HL-60/S4 (cell line): ENCODE results near the gene HIF1A.

Experiments used
- in situ Hi-C: fragments of 300-500 bp; cut with MboI; formaldehyde crosslinking; loops from 2 replicates; pipeline ENCODE4 v1.14.3; 2022; ENCODE audit warnings: low sequenced_read_pairs

HIF1A gene

DNA sequence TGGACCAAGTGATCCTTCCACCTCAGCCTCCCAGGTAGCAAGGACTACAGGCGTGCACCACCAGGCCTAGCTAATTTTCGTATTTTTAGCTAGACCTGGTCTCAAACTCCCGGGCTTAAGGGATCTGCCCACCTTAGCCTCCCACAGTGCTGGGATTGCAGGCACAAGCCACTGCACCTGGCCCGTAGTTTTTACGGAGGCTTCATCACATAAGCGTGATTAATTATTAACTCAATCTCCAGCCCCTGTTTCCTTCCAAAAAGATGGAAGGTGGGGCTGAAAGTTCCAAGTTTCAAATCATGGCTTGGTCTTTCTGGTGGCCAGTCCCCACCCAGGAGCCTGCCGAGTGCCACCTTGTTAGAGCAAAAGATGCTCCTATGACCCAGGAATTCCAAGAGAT, 22.5 kb upstream of the HIF1A start:
- in situ Hi-C loops, result no loop called here

- in situ Hi-C loops, result no loop called here
Measured at GRCh38 chr14:61673305-61673704, 22.0 kb upstream of the HIF1A start.

- in situ Hi-C loops, result no loop called here
Measured at GRCh38 chr14:61675291-61675690, 20.0 kb upstream of the HIF1A start.

DNA sequence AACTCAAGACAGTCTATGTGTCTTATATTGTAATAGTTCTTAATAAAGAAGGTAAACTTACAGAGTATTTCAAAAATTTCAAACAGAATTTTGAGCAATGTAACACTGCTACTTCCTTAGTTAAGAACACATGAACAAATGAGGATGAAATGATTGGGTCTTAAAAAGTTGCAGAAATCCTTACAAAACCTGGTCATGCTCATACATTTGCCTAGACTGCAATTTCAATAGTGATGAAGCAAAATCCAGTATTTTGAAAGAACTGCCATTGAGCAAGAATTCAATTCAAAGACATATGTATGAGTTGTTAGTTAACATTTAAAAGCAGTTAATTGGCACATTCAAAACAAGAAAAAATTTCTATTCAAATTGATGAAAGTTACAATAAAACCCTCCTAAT, 17.8 kb upstream of the HIF1A start:
- in situ Hi-C loops, result no loop called here

- in situ Hi-C loops, result no loop called here
Measured at GRCh38 chr14:61678975-61679374, 16.3 kb upstream of the HIF1A start.

- in situ Hi-C loops, result no loop called here
Measured at GRCh38 chr14:61681413-61681812, 13.9 kb upstream of the HIF1A start.

DNA sequence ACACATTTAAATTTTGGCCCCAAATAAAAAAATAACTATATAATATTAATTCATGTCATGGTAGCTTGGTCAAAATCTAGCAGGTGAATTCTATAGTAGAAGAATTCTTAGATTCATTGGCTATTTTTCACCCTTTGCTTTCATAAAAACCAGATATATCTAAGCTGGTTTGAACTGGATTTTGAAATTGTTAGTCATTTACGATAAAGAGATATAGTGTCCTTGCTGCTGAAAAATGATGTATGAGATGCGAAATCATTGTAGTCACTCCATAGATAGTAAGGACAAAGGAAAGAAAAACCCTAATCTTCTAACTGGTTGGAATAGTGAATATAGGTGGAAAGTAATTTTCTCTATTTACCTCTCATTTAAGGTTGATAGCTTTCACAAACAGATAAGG, 12.2 kb upstream of the HIF1A start:
- in situ Hi-C loops, result no loop called here

DNA sequence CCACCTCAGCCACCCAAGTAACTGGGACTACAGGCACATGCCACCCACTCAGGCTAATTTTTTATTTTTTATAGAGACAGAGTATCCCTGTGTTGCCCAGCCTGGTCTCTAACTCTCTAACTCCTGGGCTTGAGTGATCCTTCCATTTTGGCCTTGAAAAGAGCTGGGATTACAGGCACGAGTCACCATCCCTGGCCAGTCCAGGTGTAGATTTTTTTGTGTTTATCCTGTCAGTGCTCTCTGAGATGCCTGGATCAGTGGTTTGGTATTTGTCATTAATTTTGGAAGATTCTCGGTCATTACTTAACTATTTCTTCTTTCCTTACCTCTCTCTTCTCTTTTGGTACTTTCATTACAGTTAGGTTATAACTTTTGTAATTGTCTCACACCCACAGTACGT, 5.3 kb upstream of the HIF1A start:
- in situ Hi-C loops, result no loop called here

GRCh38 chr14:61690982-61691381, 4.3 kb upstream of the HIF1A start:
- in situ Hi-C loops, result no loop called here

- in situ Hi-C loops, result no loop called here
Measured at GRCh38 chr14:61691495-61691894, 3.8 kb upstream of the HIF1A start.

- in situ Hi-C loops, result no loop called here
Measured at GRCh38 chr14:61694039-61694438, 1.3 kb upstream of the HIF1A start.

- in situ Hi-C loops, result no loop called here
Measured at GRCh38 chr14:61695695-61696527, 598 bp downstream of the HIF1A start.

GRCh38 chr14:61696753-61697318, 1.5 kb downstream of the HIF1A start:
- in situ Hi-C loops, result no loop called here

DNA sequence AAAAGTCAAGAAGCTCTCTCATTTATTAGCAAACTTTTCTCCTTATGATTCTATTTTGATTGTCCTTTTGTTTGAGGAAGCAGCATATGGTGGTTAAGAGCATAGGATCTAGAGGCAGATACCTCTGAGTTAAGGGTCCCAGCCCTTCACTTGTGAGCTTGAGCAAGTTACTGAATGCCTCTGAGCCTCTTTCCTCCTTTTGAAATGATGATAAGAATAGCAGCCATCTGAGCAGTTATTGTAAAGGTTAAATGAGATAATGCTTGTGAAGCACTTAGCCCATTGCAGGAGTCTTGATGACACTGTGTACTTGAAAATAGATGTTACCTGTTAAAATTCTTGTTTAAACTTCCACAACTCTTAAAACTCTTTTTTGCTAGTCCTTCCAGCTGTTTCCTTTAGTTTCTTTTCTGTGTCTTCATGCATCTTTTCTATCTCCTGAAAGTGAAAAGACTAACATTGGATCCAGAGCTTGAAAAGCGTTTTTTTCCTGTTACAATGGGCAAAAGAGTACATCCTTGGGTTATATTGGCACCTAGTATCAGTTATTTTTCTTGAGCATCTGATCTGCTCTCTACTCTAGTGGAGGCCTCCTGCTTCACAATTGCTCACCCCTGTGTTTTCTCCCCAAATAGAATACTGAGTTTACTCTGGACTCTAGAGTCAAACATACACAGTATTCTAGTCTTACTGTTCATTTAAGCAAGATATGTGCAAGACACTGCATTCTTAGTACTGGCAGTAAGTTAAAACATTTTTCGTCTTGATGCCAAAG, 3.1 kb downstream of the HIF1A start:
- in situ Hi-C loops, result no loop called here

- in situ Hi-C loops, result no loop called here
Measured at GRCh38 chr14:61699027-61699426, 3.7 kb downstream of the HIF1A start.

DNA sequence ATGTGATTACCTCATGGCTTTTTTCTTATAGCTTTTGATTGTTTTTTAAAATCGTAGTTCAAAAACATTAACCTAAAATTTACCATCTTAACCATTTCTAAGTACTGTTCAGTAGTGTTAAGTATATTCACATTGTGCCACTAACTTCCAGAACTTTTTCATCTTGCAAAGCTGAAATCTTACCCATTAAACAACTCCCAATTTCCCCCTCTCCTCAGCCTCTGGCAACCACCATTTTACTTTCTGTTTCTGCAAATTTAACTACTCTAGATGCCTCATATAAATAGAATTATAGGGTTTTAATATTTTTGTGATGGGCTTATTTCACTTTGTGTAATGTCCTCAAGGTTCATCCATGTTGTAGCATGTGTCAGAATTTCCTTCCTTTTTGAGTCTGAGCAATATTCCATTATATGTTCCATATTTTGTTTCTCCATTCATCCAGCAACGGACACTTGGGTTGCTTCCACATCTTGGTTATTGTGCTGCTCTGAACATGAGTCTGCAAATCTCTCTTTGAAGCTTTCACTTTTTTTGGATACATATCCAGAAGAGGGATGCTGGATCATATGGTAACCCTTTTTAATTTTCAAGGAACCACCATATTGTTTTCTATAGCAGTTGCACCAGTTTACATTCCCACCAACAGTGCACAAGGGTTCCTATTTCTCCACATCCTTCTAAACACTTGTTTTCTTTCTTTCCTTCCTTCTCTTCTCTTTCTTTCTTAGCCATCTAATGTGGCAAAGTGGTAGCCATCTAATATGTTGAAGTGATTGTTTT, 5.0 kb downstream of the HIF1A start:
- in situ Hi-C loops, result no loop called here

DNA sequence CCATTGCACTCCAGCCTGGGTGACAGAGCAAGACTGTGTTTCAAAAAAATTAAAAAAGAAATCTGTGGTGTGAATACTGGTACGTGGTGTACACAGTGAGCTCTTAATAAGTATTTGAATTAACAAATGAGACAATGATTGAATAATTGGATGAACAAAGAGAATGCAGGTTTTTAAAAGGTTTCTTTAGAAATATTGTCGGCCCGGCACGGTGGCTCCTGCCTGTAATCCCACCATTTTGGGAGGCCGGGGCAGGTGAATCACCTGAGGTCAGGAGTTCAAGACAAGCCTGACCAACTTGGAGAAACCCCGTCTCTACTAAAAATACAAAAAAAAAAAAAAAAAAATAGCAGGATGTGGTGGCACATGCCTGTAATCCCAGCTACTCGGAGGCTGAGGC, 6.6 kb downstream of the HIF1A start:
- in situ Hi-C loops, result no loop called here

DNA sequence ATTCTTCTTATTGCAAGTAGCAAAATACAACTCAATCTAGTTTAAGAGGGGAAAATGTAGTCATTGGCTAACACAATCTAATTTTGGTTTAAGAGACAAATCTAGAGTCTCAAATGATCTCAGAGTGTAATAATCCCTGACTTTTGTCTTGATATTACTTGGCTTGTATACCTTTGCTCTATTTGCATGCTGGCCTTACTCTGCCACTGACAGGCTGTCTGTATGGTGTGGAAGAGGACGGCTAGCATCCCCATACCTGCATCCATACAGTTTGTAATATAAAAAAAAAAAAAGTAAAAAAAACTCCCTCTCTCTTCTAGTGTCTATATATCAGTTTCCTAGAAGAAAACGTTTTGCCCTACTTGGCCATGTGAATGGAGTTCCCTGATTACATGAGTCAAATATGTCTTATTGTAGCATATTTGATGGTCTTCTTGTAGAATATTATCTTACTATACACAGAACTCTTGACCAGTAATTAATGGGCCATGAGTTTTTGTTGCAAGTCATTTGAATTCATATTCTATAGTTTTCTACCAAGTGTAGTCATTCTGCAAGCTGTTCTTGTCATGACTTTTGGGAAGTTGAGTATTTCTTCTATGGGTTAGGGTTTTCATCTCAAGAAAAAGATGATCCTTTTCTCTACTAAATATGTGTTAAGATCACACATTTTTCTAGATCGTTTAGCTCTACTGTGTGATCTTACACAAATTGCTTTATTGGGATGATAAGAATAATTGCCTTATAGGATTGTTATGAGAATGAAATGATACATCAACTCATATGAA, 8.2 kb downstream of the HIF1A start:
- in situ Hi-C loops, result no loop called here

DNA sequence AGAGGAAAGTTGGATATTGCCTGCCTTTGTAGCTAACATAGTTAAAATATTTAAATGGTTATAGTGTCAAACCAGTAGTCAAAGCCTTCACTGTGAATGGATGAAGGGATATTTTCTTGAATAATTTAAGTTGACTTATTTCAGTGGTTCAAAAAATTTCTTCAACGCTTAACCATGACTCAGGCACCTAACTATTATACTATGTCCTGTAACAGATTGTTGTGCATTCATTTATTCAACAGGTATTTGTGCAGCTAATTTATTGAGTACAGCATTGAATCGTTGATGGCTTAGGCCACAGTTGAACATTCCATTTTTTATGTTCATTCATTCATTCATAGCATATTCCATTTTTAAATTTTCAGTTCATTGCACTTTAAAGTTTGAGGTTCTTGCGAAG, 9.2 kb downstream of the HIF1A start:
- in situ Hi-C loops, result no loop called here

- in situ Hi-C loops, result no loop called here
Measured at GRCh38 chr14:61705017-61705416, 9.7 kb downstream of the HIF1A start.
